ENCODE results near the gene TMC4. TPM values are rescaled to one million over a fixed set of nuclear protein-coding genes. Genes with fewer than 3 reads are reported as not detected.

The TMC4 gene
- total and polyA plus RNA-seq, 2 experiments from 2014 or later = 2.3 to 7.8 TPM

DNA sequence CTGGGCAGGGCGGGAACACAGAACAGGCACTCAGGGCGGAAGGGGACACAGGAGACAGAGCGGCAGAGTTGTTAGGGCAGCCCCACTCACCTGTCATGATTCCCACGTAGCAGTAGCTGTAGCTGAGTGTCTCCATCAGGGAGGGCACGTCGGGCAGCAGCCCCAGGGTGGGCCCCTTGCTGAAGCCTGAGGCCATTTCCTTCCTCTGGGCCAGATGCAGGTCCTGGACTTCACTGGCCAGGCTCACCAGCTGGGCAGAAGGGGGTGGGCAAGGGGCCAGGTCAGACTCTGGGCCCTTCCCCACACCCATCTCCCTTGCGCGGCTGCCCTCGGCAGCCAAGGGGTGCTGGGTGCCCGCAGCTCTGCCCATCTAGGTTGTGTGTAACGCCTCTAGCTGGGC lies 10.5 kb upstream of the TMC4 start:
- Mint-ChIP-seq H3K27ac (no peak overlapping the region), H3K9me3 (no peaks in the 10 kb centered on the region; the same call in 2 of the 3 replicates), H3K36me3 (ENCODE audit: low read depth) (peaks cover 38% of the 10 kb centered on the region), H3K4me1 (peaks cover 22% of the 10 kb centered on the region), H3K27me3 (ENCODE audit: insufficient read depth, low read depth, poor library complexity) (peaks cover 12% of the 10 kb centered on the region), H3K4me3 (no peak overlapping the region)
- Histone ChIP-seq H3K9me2 (ENCODE audit: insufficient read depth) (no peaks in the 10 kb centered on the region), H3K4me2 (no peak overlapping the region), H3K79me2 (replicated peaks; ENCODE audit: insufficient read depth) (peaks cover 21% of the 10 kb centered on the region), H3K4me3 (no peak overlapping the region), H3K27me3 (ENCODE audit: insufficient read depth) (no peaks in the 10 kb centered on the region), H2AFZ (no peak overlapping the region), H3K27ac (ENCODE audit: low read depth) (no peak overlapping the region), H3F3A (replicated peaks; ENCODE audit: low read depth) (peaks cover 7% of the 10 kb centered on the region), H4K20me1 (replicated peaks; ENCODE audit: insufficient read depth) (peaks cover 17% of the 10 kb centered on the region), H3K4me1 (ENCODE audit: insufficient read depth) (no peaks in the 10 kb centered on the region; the same call in 1 of the 2 replicates), H3K36me3 (ENCODE audit: insufficient read depth) (no peaks in the 10 kb centered on the region; the same call in 1 of the 2 replicates)
- ATAC-seq (no peak), DNase-seq (ENCODE audit: low spot score) (no peak)
- TF ChIP-seq EZH2 (IDR thresholded peaks at IDR 0.05; ENCODE audit: low read depth, unreplicated experiment) (no peak), CREB1 (CRISPR knock-in tag; IDR thresholded peaks at IDR 0.05; ENCODE audit: low read depth) (no peak), ZNF114 (CRISPR knock-in tag; IDR thresholded peaks at IDR 0.05) (no peak), JUNB (IDR thresholded peaks at IDR 0.05; ENCODE audit: unreplicated experiment) (no peak), STAT1 (IDR thresholded peaks at IDR 0.05; ENCODE audit: unreplicated experiment) (no peak), EZH2phosphoT487 (IDR thresholded peaks at IDR 0.05; ENCODE audit: unreplicated experiment) (no peak), NANOG (IDR thresholded peaks at IDR 0.05; ENCODE audit: borderline replicate concordance) (no peak), ZNF331 (CRISPR knock-in tag; IDR thresholded peaks at IDR 0.05; ENCODE audit: low read depth) (no peak), POLR2AphosphoS5 (IDR thresholded peaks at IDR 0.05; ENCODE audit: low read depth) (no peak)
- TF ChIP-seq, protein P1, sequence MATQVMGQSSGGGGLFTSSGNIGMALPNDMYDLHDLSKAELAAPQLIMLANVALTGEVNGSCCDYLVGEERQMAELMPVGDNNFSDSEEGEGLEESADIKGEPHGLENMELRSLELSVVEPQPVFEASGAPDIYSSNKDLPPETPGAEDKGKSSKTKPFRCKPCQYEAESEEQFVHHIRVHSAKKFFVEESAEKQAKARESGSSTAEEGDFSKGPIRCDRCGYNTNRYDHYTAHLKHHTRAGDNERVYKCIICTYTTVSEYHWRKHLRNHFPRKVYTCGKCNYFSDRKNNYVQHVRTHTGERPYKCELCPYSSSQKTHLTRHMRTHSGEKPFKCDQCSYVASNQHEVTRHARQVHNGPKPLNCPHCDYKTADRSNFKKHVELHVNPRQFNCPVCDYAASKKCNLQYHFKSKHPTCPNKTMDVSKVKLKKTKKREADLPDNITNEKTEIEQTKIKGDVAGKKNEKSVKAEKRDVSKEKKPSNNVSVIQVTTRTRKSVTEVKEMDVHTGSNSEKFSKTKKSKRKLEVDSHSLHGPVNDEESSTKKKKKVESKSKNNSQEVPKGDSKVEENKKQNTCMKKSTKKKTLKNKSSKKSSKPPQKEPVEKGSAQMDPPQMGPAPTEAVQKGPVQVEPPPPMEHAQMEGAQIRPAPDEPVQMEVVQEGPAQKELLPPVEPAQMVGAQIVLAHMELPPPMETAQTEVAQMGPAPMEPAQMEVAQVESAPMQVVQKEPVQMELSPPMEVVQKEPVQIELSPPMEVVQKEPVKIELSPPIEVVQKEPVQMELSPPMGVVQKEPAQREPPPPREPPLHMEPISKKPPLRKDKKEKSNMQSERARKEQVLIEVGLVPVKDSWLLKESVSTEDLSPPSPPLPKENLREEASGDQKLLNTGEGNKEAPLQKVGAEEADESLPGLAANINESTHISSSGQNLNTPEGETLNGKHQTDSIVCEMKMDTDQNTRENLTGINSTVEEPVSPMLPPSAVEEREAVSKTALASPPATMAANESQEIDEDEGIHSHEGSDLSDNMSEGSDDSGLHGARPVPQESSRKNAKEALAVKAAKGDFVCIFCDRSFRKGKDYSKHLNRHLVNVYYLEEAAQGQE (IDR thresholded peaks at IDR 0.05; ENCODE audit: unreplicated experiment) = no peak
- TF ChIP-seq, protein P2, sequence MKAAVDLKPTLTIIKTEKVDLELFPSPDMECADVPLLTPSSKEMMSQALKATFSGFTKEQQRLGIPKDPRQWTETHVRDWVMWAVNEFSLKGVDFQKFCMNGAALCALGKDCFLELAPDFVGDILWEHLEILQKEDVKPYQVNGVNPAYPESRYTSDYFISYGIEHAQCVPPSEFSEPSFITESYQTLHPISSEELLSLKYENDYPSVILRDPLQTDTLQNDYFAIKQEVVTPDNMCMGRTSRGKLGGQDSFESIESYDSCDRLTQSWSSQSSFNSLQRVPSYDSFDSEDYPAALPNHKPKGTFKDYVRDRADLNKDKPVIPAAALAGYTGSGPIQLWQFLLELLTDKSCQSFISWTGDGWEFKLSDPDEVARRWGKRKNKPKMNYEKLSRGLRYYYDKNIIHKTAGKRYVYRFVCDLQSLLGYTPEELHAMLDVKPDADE (IDR thresholded peaks at IDR 0.05) = no peak
- TF ChIP-seq, protein P3, sequence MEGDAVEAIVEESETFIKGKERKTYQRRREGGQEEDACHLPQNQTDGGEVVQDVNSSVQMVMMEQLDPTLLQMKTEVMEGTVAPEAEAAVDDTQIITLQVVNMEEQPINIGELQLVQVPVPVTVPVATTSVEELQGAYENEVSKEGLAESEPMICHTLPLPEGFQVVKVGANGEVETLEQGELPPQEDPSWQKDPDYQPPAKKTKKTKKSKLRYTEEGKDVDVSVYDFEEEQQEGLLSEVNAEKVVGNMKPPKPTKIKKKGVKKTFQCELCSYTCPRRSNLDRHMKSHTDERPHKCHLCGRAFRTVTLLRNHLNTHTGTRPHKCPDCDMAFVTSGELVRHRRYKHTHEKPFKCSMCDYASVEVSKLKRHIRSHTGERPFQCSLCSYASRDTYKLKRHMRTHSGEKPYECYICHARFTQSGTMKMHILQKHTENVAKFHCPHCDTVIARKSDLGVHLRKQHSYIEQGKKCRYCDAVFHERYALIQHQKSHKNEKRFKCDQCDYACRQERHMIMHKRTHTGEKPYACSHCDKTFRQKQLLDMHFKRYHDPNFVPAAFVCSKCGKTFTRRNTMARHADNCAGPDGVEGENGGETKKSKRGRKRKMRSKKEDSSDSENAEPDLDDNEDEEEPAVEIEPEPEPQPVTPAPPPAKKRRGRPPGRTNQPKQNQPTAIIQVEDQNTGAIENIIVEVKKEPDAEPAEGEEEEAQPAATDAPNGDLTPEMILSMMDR (conservative IDR thresholded peaks at IDR 0.05; ENCODE audit: low read depth in 2 of 2) = no peak
- TF ChIP-seq, protein P4, sequence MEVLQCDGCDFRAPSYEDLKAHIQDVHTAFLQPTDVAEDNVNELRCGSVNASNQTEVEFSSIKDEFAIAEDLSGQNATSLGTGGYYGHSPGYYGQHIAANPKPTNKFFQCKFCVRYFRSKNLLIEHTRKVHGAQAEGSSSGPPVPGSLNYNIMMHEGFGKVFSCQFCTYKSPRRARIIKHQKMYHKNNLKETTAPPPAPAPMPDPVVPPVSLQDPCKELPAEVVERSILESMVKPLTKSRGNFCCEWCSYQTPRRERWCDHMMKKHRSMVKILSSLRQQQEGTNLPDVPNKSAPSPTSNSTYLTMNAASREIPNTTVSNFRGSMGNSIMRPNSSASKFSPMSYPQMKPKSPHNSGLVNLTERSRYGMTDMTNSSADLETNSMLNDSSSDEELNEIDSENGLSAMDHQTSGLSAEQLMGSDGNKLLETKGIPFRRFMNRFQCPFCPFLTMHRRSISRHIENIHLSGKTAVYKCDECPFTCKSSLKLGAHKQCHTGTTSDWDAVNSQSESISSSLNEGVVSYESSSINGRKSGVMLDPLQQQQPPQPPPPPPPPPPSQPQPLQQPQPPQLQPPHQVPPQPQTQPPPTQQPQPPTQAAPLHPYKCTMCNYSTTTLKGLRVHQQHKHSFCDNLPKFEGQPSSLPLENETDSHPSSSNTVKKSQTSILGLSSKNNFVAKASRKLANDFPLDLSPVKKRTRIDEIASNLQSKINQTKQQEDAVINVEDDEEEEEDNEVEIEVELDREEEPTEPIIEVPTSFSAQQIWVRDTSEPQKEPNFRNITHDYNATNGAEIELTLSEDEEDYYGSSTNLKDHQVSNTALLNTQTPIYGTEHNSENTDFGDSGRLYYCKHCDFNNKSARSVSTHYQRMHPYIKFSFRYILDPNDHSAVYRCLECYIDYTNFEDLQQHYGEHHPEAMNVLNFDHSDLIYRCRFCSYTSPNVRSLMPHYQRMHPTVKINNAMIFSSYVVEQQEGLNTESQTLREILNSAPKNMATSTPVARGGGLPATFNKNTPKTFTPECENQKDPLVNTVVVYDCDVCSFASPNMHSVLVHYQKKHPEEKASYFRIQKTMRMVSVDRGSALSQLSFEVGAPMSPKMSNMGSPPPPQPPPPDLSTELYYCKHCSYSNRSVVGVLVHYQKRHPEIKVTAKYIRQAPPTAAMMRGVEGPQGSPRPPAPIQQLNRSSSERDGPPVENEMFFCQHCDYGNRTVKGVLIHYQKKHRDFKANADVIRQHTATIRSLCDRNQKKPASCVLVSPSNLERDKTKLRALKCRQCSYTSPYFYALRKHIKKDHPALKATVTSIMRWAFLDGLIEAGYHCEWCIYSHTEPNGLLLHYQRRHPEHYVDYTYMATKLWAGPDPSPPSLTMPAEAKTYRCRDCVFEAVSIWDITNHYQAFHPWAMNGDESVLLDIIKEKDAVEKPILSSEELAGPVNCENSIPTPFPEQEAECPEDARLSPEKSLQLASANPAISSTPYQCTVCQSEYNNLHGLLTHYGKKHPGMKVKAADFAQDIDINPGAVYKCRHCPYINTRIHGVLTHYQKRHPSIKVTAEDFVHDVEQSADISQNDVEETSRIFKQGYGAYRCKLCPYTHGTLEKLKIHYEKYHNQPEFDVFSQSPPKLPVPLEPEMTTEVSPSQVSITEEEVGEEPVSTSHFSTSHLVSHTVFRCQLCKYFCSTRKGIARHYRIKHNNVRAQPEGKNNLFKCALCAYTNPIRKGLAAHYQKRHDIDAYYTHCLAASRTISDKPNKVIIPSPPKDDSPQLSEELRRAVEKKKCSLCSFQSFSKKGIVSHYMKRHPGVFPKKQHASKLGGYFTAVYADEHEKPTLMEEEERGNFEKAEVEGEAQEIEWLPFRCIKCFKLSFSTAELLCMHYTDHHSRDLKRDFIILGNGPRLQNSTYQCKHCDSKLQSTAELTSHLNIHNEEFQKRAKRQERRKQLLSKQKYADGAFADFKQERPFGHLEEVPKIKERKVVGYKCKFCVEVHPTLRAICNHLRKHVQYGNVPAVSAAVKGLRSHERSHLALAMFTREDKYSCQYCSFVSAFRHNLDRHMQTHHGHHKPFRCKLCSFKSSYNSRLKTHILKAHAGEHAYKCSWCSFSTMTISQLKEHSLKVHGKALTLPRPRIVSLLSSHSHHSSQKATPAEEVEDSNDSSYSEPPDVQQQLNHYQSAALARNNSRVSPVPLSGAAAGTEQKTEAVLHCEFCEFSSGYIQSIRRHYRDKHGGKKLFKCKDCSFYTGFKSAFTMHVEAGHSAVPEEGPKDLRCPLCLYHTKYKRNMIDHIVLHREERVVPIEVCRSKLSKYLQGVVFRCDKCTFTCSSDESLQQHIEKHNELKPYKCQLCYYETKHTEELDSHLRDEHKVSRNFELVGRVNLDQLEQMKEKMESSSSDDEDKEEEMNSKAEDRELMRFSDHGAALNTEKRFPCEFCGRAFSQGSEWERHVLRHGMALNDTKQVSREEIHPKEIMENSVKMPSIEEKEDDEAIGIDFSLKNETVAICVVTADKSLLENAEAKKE (CRISPR knock-in tag; IDR thresholded peaks at IDR 0.05) = no peak
